Hypothalamus (tissue), 51 donors: ENCODE data around the gene RAB11FIP3.
A peak's percentile ranks its signal among the peaks of the same experiment; 100 is the strongest.
"Not testable (repeated sequence)": the region's sequence is repeated elsewhere in the genome, so short reads cannot be mapped to it uniquely, and the experiment has no call there.

Experiments
- DNase-seq, 51 donors: peaks; one replicate each; lab custom pipeline; 2025; lab: John Stamatoyannopoulos, UW

The RAB11FIP3 gene

DNA sequence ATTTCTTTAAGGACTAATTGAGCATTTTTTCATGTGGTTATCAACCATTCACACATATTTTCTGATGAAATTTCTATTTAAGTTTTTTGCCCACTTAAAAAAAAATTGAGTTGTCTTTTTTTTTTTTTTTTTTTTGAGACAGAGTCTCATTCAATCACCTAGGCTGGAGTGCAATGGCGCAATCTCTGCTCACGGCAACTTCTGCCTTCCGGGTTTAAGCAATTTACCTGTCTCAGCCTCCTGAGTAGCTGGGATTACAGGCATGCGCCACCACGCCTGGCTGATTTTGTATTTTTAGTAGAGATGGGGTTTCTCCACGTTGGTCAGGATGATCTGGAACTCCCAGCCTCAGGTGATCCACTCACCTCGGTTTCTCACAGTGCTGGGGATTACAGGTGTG is 34.3 kb downstream of the RAB11FIP3 start:
- no peak for DNase-seq

DNA sequence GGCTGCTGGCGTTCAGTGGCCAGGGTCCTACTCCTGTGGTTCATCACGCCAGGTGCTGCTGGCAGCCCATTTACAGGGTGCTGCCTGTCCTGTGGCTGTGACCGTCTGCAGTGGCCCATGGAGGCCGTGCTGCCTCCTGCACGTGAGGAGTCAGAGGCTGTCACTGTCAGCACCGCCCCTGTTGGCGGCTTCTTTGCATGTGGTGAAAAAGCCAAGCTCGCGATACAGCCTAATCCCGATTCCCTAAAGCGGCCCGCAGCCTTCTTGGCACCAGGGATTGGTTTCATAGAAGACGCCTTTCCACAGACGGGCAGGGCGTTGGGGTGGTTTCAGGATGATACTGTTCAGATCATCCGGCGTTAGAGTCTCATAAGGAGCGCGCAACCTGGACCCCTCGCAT is 35.3 kb downstream of the RAB11FIP3 start:
- DNase-seq: no peak

DNA sequence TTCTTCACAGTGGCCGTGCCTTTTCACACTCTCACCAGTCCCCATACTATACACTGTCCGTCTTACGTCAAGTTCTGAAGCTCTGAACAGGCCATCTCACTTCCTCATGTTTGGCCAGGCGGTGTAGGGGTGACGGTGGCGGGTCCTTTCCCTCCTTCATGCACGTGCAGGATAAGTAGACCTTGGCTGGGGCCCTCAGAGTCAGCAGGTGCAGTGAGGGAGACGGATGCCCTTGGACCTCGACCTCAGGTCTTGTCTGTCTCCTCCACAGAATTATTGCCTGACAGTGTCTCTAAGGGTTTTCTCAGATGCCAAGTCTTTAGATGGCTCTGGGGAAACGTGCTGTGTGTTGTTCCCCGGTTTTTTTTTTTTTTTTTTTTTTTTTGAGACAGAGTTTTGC is 37.6 kb downstream of the RAB11FIP3 start:
- no peak for DNase-seq

DNA sequence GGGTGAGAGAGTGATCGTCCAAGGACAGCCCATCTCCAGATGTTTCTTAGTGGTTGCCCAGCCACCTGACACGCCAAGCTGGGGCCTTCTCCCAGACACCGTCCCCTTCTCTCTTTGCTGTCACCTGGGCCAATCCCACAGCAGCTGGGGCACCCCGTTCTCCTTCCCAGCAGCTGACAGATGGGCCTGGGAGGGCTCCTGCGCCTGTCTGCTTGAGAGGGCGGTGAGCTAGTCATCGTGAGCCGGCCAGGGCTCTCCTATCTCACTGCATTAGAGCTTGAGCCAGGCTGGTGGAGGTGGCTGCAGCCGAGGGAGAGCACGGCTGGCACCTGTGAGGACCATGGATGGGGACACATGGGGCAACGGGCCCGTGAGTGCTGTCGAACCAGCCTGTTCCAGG is 41.2 kb downstream of the RAB11FIP3 start:
- peak in 2 of 51 donors; percentile 13 to 30 for DNase-seq

DNA sequence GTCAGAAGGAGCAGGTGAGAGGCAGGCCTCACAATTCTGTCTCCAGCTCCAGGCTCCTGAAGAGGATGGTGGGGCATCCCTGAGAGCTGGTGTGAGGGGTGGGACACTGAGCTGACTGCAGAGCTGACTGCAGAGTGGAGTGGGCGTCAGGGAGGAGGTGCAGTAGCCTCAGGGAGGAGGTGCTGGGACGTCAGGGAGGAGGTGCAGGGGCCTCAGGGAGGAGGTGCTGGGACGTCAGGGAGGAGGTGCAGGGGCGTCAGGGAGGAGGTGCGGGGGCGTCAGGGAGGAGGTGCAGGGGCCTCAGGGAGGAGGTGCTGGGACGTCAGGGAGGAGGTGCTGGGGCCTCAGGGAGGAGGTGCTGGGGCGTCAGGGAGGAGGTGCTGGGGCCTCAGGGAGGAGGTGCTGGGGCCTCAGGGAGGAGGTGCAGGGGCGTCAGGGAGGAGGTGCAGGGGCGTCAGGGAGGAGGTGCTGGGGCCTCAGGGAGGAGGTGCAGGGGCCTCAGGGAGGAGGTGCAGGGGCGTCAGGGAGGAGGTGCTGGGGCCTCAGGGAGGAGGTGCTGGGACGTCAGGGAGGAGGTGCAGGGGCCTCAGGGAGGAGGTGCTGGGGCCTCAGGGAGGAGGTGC is 41.9 kb downstream of the RAB11FIP3 start:
- DNase-seq: not testable (repeated sequence)

DNA sequence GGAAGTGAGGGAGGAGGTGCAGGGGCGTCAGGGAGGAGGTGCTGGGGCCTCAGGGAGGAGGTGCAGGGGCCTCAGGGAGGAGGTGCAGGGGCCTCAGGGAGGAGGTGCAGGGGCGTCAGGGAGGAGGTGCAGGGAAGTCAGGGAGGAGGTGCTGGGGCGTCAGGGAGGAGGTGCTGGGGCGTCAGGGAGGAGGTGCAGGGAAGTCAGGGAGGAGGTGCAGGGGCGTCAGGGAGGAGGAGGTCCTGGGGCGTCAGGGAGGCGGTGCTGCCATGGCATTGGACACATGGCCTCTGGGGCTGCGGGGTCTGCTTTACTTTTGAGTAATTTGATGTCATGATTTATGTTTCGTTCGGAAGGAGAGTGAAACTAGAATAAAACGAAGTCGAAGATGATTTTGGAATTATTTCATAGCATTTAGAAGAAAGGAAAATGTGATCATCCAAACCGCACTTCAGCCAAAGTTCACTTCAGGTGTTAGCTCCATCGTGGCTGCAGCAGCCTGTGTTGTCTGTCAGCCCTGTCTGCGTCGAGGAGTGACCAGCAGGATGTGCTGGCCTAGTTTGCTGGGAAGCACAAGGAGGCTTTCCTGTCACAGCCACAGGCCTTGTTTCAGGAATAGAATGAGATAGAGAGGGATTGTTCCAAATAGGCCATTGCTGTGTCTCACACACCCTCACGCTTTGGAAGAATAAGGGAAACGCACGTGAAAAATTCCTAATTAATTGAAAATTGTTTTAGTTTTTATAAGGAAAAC is 42.8 kb downstream of the RAB11FIP3 start:
- peak in 19 of 51 donors; percentile 14 to 54 (median 34) for DNase-seq

DNA sequence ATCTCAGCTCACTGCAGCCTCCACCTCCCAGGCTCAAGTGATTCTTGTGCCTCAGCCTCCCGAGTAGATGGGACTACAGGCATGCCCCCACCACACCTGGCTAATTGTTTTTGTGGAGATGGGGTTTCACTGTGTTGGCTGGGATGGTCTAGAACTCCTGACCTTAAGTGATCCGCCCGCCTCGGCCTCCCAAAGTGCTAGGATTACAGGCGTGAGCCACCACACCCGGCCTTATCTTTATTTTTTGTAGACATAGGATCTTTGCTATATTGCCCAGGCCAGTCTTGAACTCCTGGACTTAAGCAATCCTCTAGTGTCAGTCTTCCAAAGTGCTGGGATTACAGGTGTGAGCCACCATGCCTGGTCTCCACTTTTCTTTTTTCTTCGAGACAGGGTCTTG is 44.0 kb downstream of the RAB11FIP3 start:
- not testable (repeated sequence) for DNase-seq

DNA sequence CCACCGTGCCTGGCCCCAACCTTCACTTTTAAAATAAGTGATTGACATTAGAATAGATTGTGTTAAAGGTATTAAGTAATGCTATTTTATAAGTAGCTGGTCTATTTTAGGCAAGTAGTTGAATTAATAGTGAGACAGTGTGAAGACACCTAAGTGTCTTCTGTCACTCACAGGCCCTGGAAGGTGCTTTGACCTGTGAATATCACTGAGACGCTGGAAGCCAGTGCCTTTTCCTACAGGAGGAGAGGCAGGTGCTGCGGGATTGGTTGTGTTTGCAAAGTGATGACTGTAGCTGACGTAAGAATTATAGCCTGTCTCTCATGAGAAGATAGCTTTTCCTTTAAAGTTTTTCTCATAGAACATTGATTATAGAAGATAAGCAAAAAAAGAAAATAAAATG is 45.0 kb downstream of the RAB11FIP3 start:
- DNase-seq: no peak

DNA sequence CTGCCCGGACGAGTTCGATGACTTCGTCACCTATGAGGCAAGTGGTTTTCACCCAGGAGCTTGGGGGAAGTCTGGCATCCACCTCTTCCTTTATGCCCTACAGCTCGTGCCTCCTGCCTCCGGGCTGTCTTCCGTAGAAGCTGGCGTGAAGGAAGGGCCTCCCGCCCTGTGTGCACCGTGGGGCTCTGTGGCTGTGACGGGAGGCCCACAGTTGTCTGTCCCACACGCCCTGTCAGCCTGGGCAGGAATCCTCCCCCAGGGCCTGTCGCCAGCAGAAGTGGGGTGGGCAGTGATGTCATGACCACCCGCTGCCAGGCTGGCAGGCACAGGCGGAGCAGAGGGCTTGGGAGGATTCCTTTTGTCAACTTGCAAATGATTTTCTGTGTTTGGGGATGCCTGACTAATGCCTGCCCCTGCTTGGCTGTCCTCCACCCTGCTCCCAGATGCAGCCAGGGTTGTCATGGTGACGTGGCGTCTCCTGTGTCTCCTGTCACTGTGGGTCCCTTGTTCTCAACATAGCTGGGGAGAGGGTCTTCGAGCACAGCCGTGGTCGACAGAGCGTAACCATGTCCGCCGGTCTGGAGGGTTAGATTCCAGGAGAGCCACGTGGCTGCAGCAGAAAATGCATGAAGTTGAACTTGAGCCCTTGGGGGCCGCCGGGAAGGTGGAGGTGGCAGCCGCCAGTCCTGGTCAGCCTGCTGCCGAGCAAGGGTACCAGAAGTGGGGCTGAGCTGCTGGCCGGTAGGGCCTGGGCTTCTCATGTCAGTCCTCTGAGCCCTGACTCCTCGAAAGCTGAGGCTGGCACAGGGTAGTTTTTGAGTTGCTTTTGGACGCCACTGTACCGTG is 46.1 kb downstream of the RAB11FIP3 start:
- DNase-seq: peak; percentile 29 to 99 (median 89)

DNA sequence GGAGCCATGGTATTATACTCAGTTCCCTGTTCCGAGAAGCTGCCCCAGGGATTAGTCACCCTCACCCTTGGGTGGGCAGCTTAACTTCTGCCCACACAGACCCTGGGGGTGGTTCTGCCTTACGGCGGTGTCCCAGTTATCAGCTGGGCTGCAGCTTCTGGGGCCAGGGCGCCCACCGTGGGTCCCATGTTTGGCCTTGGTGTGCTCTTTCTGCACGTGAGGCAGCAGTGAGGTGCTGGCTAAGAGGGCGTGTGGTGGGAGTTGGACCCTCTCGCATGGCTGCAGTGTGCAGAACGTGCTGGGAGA is 46.7 kb downstream of the RAB11FIP3 start:
- peak in 1 of 51 donors; percentile 57 for DNase-seq

DNA sequence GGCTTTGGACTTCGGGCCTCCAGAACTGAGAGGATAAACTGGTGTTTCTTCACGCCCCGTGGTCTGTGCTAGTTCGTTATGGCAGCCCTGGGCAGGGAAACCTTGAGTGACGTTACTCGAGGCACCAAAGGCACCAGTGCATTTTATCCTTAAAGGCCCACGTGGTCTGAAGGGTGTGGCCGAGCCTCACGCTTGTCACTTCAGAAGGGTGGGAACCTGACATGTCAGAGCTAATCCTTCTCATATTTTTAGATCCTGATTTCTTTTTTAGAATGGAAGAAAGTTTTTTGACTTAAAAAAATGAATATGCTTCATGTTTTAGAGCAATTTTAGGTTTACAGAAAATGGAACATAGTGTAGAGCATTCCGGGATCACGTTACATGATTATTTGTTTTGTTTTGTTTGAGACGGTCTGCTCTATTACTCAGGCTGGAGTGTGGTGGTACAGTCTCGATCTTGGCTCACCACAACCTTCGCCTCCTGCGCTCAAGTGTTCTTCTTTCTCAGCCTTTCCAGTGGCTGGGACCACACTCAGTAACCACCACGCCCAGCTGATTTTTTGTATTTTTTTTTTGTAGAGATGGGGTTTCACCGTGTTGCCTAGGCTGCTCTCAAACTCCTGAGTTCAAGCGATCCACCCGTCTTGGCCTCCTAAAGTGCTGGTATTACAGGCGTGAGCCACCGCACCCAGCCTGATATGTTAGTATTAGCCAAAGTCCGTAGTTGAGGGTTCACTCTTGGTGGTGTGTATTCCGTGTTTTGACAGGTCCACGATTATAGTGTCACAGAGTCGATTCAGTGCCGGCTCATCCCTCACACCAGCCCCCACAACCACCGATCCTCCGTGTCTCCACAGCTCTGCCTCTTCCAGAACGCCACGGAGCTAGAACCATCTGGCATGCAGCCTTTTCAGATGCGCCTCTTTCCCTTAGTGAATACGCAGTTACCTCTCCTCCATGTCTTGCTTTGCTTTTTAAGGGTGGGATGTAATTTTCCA is 47.9 kb downstream of the RAB11FIP3 start:
- peak in 3 of 51 donors; percentile 4 to 74 (median 23) for DNase-seq

DNA sequence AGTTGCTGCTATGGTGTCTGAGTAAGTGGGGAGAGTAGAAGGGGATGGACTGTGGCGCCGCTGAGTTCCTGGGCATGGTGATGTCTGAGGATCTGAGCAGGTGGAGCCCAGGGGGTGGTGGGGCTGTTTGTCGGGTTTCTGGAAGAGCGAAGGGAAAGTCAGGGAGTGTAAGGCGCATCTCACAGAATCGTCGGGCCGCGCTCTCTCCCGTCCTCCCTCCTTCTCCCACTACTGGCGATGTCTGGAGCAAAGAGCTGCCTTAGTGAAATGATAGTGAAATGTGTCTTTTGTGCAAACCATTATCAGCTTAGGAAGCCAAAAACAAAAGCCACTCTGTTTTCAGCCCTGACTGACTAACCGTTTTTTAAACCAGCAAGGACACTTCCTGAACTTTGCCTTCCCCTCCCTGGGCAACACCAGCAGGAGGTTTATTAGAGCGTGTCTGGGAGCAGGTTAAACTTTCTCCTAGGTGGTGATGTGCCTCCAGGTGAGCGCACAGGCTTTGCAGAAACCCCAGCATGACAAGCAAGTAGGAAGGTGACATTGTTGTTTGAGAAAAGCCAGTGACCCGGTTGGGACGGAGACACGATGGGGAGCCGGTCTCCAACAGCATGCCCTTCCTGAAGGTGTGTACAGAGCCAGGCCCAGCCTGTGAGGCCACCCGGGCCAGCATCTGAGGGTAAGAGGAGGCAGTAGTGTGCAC is 49.1 kb downstream of the RAB11FIP3 start:
- DNase-seq: peak in 10 of 51 donors; percentile 16 to 69 (median 24)

DNA sequence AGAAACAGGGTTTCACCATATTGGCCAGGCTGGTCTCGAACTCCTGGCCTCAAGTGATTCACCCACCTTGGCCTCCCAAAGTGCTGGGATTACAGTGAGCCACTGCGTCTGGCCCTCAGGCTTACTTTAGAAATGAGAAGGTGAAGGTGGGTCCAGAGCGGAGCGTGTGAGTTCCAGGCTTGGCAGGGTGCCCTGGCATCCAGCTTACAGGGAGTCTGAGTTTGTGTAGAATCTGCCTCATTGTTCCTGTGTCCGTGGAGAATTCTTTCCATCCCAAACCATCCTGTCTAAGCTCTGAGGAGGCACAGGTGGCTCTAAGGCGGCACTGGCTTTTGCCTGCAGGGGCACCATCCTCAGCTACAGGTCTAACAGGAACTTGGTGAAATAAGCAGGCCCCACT is 50.6 kb downstream of the RAB11FIP3 start:
- DNase-seq: no peak

DNA sequence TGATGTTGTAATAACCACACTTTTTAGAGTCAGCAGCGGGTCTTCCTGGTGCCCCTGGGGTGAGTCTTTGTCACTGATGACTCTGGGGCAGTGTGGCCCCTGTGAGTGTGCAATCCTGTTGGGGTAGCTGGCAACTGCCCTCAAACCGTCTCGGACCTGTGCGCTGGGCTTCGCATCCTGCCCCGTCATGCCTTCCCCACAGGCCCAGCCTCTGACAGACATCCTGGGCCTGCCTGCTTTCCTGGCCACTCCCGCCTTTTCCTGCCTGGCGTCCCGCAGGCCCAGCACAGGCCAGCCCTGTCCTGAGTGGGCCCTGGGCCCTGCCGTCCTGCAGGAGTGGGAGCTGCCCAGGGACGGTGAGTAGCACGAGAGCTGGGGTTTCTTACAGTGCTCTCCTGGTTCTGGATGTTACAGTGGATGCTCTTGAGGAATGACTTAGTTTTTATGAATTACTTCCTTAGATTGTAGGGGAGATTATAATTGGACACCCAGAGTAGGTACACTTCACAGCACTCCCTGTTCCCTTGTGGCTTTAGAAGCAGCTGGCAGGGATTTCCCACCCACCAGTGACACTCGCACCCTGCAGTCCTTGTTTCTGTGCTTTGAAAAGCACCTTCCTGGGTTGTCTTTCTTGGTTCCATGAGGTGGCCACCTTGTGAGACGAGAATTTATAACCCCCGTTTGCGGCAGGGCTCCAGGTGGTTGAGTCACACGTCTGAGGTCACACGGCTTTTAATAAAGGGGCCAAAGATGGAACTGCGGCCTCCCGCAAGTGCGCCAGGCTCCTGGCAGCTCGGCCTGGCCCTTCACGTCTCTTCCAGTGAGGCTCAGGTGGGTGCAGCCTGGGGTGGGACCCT is 52.1 kb downstream of the RAB11FIP3 start:
- no peak for DNase-seq

DNA sequence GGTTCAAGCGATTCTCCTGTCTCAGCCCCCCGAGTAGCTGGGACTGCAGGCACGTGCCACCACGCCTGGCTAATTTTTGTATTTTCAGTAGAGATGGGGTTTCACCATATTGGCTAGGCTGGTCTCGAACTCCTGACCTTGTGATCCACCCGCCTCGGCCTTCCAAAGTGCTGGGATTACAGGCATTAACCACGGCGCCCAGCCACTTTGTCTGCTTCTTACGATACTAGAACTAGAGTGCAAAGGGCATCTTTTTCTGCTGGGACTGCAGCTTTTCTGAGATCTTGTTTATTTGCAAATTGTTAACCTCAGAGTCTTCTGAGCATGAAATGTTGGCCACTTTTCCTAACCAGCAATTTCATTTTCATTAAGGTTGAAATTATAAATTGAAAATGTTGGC is 52.8 kb downstream of the RAB11FIP3 start:
- DNase-seq: not testable (repeated sequence)

DNA sequence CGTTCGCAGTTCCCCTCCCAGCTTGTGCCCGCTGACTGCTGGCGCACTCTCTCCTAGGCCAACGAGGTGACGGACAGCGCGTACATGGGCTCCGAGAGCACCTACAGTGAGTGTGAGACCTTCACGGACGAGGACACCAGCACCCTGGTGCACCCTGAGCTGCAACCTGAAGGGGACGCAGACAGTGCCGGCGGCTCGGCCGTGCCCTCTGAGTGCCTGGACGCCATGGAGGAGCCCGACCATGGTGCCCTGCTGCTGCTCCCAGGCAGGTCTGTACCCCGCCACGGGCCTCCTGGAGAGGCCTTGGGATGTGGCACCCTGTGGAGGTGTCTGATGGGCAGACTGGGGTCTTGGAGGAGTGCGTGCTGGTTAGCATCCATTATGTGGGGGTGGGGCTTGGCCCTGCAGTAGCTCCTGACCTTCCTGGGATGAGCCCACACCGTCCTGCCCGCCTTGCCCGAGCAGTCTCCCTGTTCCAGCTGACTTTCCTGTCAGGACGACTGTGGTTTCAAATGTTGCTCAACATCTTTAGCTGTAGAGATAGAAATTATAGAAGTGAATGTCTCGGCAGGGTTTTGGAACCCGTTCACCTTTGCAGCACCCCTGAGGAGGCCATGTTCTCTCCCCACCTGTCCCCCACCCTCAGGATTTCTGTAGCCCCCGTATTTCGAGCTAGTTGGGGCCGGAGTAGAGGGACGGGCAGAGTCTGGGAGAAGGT is 57.2 kb downstream of the RAB11FIP3 start:
- no peak for DNase-seq

DNA sequence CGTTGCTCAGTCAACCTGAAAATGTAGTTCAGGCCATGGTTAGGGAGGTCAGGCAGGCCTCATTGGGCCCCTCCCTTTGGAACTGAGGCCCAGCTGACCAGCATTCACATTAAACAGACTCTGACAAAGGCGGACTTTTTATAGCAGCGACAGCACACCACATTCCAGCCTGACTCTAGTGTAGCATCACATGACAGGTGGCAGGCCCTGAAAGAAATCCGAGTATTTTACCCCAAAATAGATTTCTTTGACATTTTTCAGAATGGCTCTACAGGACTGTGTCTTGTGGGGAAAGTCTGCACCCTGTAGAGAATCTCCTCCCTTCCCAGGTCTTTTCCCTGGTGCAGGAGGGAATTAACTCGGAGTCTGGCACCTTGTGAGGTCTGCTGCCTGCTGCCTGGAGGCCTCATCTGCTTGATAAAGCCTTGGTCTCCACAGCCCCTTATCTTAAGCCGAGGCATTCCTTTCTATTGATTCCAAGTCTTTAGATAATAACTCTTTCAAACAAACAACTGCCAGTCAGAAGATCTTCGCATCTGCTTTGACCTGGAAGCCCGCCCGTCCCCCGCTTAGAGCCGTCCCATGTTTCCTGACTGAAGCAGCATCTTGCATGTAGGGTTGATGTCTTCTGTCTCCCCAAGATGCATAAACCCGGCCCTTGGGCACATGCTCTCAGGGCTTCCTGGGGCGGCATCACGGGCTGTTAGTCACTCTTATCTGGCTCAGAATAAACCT is 58.1 kb downstream of the RAB11FIP3 start:
- peak in 21 of 51 donors; percentile 9 to 59 (median 30) for DNase-seq
